COLO668 (cell line): ENCODE results near the gene TBCD.
"Not testable (repeated sequence)": the region's sequence is repeated elsewhere in the genome, so short reads cannot be mapped to it uniquely, and the experiment has no call there.

ENCODE experiments used
- DNase-seq: peaks from one replicate; lab custom pipeline; 2025; ENCODE audit not compliant: unreplicated experiment; lab: John Stamatoyannopoulos, UW

Gene TBCD

DNA sequence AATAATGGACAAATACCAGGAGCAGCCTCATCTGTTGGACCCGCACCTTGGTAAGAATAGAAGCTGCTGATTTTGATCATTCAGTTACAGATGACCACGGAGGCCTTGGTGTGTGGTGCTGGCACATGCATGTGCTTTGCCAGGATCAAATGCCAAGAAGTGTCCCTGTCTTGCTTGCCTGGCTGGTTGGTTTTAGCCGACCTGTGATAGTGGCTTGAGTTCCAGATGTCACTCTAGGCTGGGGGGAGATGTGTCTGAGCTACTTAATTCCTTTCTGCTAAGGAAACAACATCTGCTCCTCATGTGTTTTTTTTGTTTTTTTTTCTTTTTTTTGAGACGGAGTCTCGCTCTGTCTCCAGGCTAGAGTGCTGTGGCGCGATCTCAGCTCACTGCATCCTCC lies 4.3 kb downstream of the TBCD start:
- DNase-seq, result no peak

GRCh38 chr17:82765371-82765770 lies 13.5 kb downstream of the TBCD start:
- DNase-seq, result no peak

DNA sequence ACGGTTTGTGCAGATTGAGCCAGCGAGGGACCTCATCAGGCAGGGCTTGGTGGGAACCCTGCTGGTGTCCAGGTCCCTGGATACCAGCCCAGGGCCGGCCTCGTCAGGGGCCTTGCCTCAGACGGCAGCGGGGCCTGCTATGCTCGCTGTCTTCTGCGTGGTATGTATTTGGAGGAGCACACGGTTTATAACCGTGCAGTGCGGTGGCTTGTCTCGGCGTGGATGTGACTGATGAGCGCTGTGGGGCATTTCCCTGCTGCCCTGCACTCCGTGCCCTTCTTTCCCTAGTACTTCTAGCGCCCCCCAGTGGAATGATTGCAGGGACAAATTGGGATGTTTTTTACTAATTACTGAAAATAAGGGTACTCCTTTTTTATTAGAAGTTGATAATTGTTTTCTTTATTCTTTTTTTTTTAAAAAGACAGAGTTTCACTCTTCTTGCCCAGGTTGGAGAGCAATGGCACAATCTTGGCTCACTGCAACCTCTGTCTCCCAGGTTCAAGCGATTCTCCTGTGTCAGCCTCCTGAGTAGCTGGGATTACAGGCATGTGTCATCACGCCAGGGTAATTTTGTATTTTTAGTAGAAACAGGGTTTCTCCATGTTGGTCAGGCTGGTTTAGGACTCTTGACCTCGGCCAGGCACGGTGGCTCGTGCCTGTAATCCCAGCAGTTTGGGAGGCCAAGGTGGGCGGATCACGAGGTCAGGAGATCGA lies 15.3 kb downstream of the TBCD start:
- DNase-seq, result peak; percentile 32

DNA sequence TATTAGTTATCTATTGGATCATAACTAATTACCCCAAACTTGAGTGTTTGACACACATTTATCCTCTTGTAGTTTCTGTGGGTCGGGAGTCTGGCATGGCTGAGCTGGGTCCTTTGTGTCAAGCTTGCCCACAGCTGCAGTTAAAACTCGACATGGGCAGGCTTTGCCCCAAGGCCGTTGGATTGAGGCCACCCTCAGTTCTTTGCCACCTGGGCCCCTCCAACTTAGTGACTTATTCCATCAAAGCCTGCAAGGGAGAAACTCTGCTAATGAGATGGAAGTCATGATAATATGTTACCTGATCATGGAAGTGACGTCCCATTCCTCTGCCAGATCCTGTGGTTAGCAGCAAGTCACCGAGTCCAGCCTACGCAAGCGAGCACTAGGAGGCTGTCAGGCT lies 17.2 kb downstream of the TBCD start:
- DNase-seq, result no peak

DNA sequence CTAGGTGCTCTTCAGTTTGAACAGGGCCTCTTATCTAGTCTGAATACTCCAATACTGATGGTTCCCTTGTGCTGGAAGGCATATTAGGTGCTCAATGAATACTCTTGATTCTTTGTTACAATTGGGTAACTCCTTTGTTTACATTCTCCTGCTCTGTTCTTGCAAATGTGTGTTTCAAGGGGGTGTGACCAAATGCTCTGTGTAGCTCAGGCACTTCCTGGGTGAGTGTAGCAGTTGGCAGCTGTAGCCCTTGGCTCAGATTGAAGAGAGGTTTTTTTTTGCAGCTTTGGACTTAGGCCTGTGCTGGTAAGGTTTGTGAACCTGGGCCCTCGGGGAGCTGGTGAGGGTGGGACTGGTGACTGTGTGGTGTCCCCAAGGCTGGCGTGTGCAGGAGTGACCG lies 20.2 kb downstream of the TBCD start:
- no peak for DNase-seq

DNA sequence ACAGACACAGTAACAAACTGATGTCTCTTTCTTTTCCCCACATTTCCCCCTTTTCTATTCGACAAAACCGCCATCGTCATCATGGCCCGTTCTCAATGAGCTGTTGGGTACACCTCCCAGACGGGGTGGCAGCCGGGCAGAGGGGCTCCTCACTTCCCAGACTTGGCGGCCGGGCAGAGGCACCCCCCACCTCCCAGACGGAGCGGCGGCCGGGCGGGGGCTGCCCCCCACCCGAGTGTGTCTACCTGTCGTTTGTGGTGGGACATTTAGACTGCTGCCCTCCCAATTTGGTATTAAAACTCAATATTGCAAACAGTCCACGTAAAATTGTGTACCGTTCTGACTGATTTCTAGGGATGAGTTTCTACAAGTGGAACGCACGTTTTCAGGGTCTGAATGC lies 22.6 kb downstream of the TBCD start:
- DNase-seq, result not testable (repeated sequence)

DNA sequence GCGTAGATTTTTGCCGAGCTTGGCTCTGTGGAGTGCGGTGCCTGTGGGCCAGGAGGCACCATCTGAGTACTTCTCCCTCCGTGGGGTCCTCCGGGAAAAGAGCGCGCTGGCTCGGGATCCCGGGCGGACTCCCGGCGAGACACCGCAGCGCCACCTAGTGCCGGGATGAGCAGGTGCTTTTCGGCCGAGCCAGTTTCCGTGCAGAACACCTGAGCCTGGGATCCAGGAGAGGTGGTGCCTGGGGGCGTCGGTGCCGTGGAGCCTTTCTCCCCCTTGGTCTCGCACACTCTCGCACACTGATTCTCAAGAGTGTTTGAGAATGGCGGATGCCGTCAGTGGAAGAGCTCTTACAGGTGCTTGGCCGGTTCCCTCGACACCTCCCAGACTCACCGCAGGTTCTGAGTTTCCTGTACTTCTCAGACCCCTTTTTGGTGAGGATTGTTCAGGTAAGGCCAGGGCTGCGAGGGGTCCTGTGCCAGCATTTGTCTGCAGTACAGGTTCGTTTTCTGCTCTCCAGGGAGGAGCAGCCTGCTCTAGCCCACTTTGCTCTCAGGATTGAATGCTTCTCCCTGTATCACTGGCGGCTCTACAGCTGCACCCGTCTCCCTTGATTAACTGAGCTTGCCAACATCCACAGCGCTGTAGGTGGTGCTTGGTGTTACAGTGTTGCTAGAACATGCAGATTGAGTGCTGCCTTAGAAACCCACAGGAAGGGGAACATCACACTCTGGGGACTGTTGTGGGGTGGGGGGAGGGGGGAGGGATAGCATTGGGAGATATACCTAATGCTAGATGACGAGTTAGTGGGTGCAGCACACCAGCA lies 23.3 kb downstream of the TBCD start:
- peak; percentile 53 for DNase-seq

DNA sequence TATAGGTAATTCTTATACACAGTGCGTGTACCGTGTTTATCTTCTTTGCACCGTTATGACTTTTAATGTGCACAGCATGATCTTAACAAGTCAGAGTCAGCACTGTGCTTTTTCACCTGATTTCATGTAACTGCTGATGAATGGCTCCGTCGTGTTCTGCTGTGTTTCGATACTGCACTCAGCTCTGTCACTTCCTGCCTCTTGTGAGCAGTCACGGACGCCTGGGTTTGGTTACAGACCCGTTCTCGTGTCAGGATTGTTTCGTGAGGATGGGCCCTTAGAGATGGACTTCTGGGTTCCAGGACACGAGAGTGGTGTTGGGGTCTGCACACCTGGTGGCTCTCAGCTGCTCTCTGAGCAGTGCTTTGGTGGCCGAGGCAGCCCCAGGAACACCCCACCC lies 24.6 kb downstream of the TBCD start:
- DNase-seq, result no peak

GRCh38 chr17:82777778-82778375 lies 26.0 kb downstream of the TBCD start:
- not testable (repeated sequence) for DNase-seq

DNA sequence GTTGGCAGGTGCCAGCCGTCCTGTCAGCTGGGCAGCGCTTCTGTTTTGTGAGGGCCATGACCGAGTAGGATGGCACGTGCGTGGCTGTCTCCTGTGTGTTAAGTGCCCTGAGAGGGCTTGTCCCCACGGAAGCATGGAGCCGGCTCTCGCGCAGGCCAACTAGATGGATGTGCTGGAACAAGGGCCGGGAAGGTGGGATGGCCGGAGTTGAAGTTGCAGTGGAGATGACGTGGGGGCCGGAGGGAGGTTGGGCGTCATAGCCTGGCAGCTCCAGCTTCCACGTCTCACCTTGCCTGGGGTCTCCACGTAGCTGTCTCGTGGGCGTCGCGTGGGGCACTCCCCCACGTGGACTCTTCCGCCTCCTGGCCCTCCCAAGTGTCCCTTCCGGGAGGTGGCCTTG lies 27.7 kb downstream of the TBCD start:
- DNase-seq, result no peak

- DNase-seq, result no peak
These were observed 28.3 kb downstream of the TBCD start for GRCh38 chr17:82780195-82780594.

DNA sequence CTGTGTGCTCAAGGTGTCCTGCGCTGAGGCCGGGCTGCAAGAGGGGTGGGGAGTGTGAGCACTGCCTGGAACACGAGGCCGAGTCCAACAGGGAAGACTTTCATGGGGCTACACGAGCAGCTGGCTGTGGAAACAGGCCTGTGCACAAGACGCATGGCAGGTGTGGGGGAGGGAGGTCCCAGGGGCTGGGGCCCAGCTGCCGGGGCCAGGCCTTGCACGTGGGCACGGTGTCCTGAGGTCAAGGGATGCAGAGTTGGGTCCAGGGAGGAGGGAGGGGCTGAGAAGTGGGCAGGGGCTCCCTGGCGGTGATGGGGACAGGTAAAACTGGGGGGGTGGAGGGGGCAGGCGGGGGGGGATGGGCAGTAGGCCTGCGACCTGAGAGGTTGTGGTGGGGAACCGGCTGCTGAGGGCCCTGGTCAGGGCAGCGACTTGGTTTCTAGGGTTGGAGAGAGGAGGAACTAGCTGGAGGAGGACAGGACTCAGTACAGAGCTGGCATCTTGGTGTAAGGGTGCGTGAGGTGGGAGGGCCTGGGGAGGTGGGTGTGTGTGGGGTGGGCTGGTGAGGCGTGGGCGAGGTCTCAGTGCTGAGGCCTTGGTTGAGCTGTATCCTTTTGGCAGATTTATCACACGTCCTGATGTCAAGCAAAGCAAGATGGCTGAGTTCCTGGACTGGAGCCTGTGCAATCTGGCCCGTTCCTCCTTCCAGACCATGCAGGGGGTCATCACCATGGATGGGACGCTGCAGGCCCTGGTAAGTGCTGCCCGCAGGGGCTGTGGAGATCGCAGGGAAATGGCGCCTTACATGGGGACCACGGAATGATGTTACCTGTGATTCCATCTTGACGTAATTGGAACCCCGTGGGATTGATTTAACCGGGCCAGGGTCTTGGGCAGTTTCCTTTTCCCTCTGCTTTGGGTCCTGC lies 29.4 kb downstream of the TBCD start:
- no peak for DNase-seq

- DNase-seq, result peak; percentile 58
These were observed 30.0 kb downstream of the TBCD start for GRCh38 chr17:82781894-82782274.

DNA sequence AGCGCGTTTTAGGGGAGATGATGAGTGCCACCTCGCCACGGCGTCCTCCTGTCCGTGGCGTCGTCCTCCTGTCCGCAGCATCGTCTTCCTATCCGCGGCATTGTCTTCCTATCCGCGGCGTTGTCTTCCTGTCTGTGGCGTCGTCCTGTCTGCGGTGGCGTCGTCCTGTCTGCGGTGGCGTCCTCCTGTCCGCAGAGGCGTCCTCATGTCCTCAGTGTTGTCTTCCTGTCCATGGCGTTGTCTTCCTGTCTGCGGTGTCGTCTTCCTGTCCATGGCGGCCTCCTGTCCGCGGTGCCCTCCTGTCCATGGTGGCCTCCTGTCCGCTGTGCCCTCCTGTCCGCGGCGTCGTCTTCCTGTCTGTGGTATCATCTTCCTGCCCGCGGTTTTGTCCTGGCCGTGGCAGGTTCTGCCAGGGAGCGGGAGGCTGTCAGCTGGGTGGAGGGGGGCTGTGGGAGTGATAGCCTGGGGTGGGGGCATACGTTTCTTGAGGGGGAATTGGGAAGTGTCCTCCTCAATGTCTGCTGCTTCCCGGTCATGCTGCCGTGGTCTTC lies 30.9 kb downstream of the TBCD start:
- DNase-seq, result no peak

DNA sequence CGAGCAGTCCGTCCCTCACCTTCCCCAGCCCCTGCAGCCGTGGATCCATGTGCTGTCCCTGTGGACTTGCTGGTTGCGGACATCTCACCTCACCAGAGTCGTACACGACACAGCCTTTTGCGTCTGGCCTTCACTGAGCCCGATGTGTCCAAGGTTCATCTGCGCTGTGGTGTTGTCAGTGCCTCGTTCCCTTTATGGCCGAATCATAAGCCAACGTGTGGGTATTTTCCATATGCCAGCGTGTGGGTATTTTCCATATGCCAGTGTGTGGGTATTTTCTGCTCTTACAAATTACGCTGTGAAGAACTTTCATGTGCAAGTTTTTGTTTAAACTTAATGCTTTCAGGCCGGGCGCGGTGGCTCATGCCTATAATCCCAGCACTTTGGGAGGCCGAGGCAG lies 31.6 kb downstream of the TBCD start:
- no peak for DNase-seq

- DNase-seq, result not testable (repeated sequence)
These were observed 33.7 kb downstream of the TBCD start for GRCh38 chr17:82785581-82785980.

DNA sequence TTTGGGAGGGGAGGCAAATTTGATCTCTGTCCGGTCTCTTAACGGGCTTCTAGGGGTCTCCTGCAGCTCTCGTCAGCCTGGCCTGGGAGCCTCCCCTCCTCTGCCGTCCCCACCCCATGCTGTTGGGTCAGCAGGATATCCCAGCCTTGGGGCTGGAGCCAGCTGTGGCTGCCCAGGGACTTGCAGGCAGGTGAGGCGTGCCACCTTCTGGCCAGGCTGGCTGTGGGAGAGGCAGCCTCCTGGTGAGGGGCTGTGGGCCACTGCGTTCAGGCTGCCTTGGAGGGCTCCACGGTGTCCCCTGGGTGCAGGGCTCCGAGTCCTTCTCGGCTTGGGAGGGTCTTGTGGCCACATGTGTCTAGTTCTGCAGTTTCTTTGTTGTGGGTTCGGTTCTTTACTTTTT lies 34.6 kb downstream of the TBCD start:
- DNase-seq, result no peak

DNA sequence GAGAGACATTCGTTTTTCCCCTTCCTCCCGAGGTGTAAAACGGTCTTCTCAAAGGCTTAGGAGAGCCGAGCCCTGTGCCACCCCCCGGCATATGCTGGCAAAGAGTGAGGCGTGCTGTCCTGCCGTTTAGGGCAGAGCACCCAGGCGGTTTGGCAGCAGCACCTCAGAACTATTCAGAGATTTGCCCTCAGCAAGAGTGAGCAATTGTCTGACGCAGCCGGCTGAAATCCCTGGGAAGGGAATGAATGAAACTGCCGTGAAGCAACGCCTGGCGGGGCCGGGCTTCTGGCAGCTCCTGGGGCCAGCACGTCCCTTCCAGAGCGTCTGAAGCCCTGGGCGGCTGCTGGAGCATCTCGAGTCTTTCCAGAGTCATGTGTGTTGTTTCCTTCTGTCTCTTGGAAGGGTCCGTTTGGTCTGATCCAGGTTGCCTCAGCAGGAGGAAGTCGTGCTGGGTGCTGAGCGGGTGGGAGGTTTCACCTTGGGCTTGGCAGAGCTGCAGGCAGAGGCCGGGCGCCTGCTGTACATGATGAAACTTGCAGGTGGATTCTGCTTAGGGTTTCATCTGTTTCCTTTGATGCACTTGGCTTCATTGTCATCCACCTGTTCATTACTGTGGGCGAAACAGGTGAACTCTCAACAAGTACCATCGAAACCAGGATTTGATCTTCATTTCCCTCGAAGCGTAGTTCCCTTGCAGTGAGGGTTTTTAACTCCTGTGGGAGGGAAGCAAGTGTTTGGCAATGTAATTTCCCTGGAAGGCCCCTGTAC lies 35.4 kb downstream of the TBCD start:
- no peak for DNase-seq

DNA sequence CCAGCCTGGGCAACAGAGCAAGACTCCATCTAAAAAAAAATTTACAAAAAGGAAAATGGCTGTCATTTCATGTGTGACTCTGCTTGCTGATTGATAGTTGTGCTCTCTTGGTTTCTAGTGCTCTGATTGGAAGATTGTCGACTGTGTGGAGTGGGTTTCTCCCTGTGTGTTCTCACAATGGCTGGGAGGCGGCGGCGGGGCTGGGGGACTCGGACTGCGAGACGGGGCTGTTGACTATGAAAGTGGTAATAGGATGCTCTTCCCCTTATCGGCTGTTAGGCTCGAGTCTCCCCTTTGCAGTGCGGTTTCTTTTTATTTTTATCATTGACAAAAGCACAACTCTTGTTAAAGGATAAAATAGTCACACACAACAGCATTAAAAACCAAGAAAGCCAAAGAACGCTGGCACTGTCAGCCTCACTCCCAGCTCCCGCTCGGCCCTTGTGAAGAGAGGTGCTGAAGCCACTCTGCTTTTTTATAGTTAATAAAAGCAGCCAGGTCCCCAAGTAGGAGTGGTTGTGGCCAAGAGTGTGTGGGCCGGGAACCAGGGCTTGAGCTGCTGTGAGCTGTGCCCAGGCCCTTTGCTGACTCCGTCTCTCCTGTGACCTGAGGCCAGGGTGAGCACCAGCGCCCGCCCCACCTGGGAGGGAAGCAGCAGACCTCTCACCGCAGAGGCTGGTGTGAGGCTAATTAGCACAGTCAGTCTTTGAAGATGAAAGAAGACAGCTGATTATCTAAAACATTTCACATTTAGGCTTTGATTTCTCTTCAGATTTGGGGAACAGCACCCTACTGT lies 36.5 kb downstream of the TBCD start:
- no peak for DNase-seq
